Loucy (cell line): ENCODE measurements around the gene LRRC23.
"Not testable (repeated sequence)": the region's sequence is repeated elsewhere in the genome, so short reads cannot be mapped to it uniquely, and the experiment has no call there.

ENCODE experiments used
- H2AFZ ChIP-seq: fragments of 200-600 bp; sonication (generic); 2 replicates; pipeline ENCODE4 v1.6.0; 2016; ENCODE audit warnings: antibody characterized with exemption, mild to moderate bottlenecking, low read length, moderate library complexity
- H3F3A ChIP-seq: fragments of 200-600 bp; 2 replicates; pipeline ENCODE4 v1.6.0; 2016; ENCODE audit warnings: antibody characterized with exemption, low read depth, mild to moderate bottlenecking
- H3K27me3 ChIP-seq: fragments of 200-600 bp; sonication (generic); 2 replicates; pipeline ENCODE4 v1.6.1; 2014; ENCODE audit warnings: low read length, mild to moderate bottlenecking; ENCODE audit not compliant: insufficient read depth, poor library complexity, severe bottlenecking
- H3K36me3 ChIP-seq: fragments of 200-600 bp; sonication (generic); 2 replicates; pipeline ENCODE4 v1.6.1; 2016; ENCODE audit warnings: low read length; ENCODE audit not compliant: insufficient read depth
- H3K4me1 ChIP-seq: fragments of 200-600 bp; sonication (generic); 2 replicates; pipeline ENCODE4 v1.5.1; 2014; ENCODE audit warnings: low read length, mild to moderate bottlenecking; ENCODE audit not compliant: insufficient read depth, poor library complexity, severe bottlenecking
- H3K4me2 ChIP-seq: fragments of 200-600 bp; sonication (generic); 2 replicates; pipeline ENCODE4 v1.6.0; 2014; ENCODE audit warnings: antibody characterized with exemption, low read length, low read depth, mild to moderate bottlenecking; ENCODE audit not compliant: poor library complexity, severe bottlenecking
- H3K4me3 ChIP-seq: fragments of 200-600 bp; sonication (generic); 2 replicates; pipeline ENCODE4 v1.5.1; 2014; ENCODE audit warnings: low read length, mild to moderate bottlenecking, mixed read lengths; ENCODE audit not compliant: poor library complexity, severe bottlenecking
- H3K79me2 ChIP-seq: fragments of 200-600 bp; sonication (generic); 2 replicates; pipeline ENCODE4 v1.6.1; 2014; ENCODE audit warnings: low read length; ENCODE audit not compliant: insufficient read depth
- H3K9ac ChIP-seq: fragments of 200-600 bp; sonication (generic); 2 replicates; pipeline ENCODE4 v1.6.0; 2014; ENCODE audit warnings: mild to moderate bottlenecking, low read depth, low read length, moderate library complexity; ENCODE audit not compliant: poor library complexity, severe bottlenecking
- H3K9me2 ChIP-seq: fragments of 200-600 bp; sonication (generic); replicated peaks from 2 replicates; pipeline ENCODE4 v1.6.1; 2016; ENCODE audit warnings: low read depth, low read length, mixed read lengths
- H3K9me3 ChIP-seq: fragments of 200-600 bp; sonication (generic); 2 replicates; pipeline ENCODE4 v1.6.1; 2014; ENCODE audit warnings: mild to moderate bottlenecking, antibody characterized with exemption, low read length, low read depth; ENCODE audit not compliant: insufficient read depth
- H4K20me1 ChIP-seq: fragments of 200-600 bp; sonication (generic); 2 replicates; pipeline ENCODE4 v1.6.0; 2014; ENCODE audit warnings: antibody characterized with exemption, low read length, mild to moderate bottlenecking; ENCODE audit not compliant: insufficient read depth, poor library complexity, severe bottlenecking
- CTCF ChIP-seq: fragments of 200-600 bp; sonication (generic); conservative IDR thresholded peaks from 2 replicates; pipeline ENCODE4 v1.5.1; 2014; ENCODE audit warnings: mild to moderate bottlenecking, antibody characterized with exemption, low read length
- EZH2phosphoT487 ChIP-seq: fragments of 200-600 bp; IDR thresholded peaks from 2 replicates; pipeline ENCODE4 v1.6.1; 2018; ENCODE audit warnings: antibody characterized with exemption, mild to moderate bottlenecking, moderate library complexity, borderline replicate concordance

The LRRC23 gene

GRCh38 chr12:6903722-6904121, 900 bp upstream of the LRRC23 start:
- Histone ChIP-seq H3K4me3 (peak overlapping the region; percentile 91), H3K4me2 (peak overlapping the region; percentile 78), H3K36me3 (no peaks in the 10 kb centered on the region), H3K9me3 (no peaks in the 10 kb centered on the region), H3K9me2 (no peaks in the 10 kb centered on the region), H3F3A (no peaks in the 10 kb centered on the region; the same call in 1 of the 2 replicates), H3K27me3 (no peaks in the 10 kb centered on the region), H3K79me2 (no peaks in the 10 kb centered on the region), H3K9ac (peak overlapping the region; percentile 79), H3K4me1 (peaks cover 32% of the 10 kb centered on the region), H4K20me1 (no peaks in the 10 kb centered on the region), H2AFZ (peak overlapping the region; percentile 82)
- TF ChIP-seq CTCF (no peak), EZH2phosphoT487 (no peak)

- Histone ChIP-seq H3F3A (no peaks in the 10 kb centered on the region; the same call in 1 of the 2 replicates), H3K4me3 (peak overlapping the region; percentile 91), H3K9me3 (no peaks in the 10 kb centered on the region), H3K79me2 (no peaks in the 10 kb centered on the region), H4K20me1 (no peaks in the 10 kb centered on the region), H3K36me3 (no peaks in the 10 kb centered on the region), H2AFZ (no peak overlapping the region), H3K27me3 (no peaks in the 10 kb centered on the region), H3K4me1 (peaks cover 22% of the 10 kb centered on the region), H3K9me2 (no peaks in the 10 kb centered on the region), H3K9ac (peak overlapping the region; percentile 79), H3K4me2 (peak overlapping the region; percentile 78)
- TF ChIP-seq CTCF, result no peak
- TF ChIP-seq EZH2phosphoT487, result no peak
These were observed 905 bp downstream of the LRRC23 start for GRCh38 chr12:6905414-6906040.

- not testable (repeated sequence) for H2AFZ ChIP-seq, H3K9ac ChIP-seq, H3K36me3 ChIP-seq, H4K20me1 ChIP-seq, H3K9me2 ChIP-seq, H3K9me3 ChIP-seq, H3K27me3 ChIP-seq, H3K79me2 ChIP-seq, H3K4me3 ChIP-seq, H3F3A ChIP-seq, H3K4me2 ChIP-seq
- H3K4me1 ChIP-seq, result peaks cover 23% of the 10 kb centered on the region
These were observed 3.5 kb downstream of the LRRC23 start for GRCh38 chr12:6908141-6908540.
